CD14-positive monocyte (primary cell): ENCODE data around the gene ZNF784. TPM values are rescaled to one million over a fixed set of nuclear protein-coding genes. Genes with fewer than 3 reads are reported as not detected.
A peak's percentile ranks its signal among the peaks of the same experiment; 100 is the strongest.

Experiments used
- DNase-seq, 3 donors: peaks; one replicate each; pipeline ENCODE4 v3.0.0-alpha.2; 2011 to 2022
- H2AFZ ChIP-seq: 2 replicates; pipeline ENCODE4 v1.6.0; 2012; ENCODE audit warnings: mild to moderate bottlenecking, low read depth, low read length, inconsistent platforms; ENCODE audit not compliant: insufficient read depth, poor library complexity, severe bottlenecking
- H3K27ac ChIP-seq, 2 donors: 1 replicate in 1 of 2; 2 replicates in 1 of 2; pipeline ENCODE4 v1.5.1; 2012 to 2013; ENCODE audit warnings: low read length in 2 of 2, control low read depth in 1 of 2, inconsistent platforms in 1 of 2, low read depth in 1 of 2, mild to moderate bottlenecking in 1 of 2
- H3K27me3 ChIP-seq, 2 donors: one replicate each; pipeline versions ENCODE4 v1.6.0 to v1.6.1; 2011 to 2013; ENCODE audit warnings: low read length in 2 of 2; ENCODE audit not compliant: control insufficient read depth in 2 of 2, insufficient read depth in 2 of 2
- H3K36me3 ChIP-seq, 2 donors: replicated peaks in 1 of 2; 1 replicate in 1 of 2; 2 replicates in 1 of 2; pipeline versions ENCODE4 v1.5.1 to v1.6.1; 2012 to 2013; ENCODE audit warnings: low read length in 2 of 2, control low read depth in 1 of 2, inconsistent platforms in 1 of 2, mild to moderate bottlenecking in 1 of 2; ENCODE audit not compliant: insufficient read depth in 2 of 2, control insufficient read depth in 1 of 2
- H3K4me1 ChIP-seq, 2 donors: 1 replicate in 1 of 2; 2 replicates in 1 of 2; pipeline versions ENCODE4 v1.5.1 to v1.6.1; 2012 to 2013; ENCODE audit warnings: low read length in 2 of 2, control low read depth in 1 of 2, inconsistent platforms in 1 of 2, mild to moderate bottlenecking in 1 of 2, moderate library complexity in 1 of 2; ENCODE audit not compliant: insufficient read depth in 2 of 2, control insufficient read depth in 1 of 2
- H3K4me2 ChIP-seq: replicated peaks from 2 replicates; pipeline ENCODE3; 2012; ENCODE audit warnings: low read length, moderate library complexity, mild to moderate bottlenecking; ENCODE audit not compliant: poor library complexity, severe bottlenecking; ENCODE audit errors: extremely low read depth
- H3K4me3 ChIP-seq, 3 experiments: fragments of 200-600 bp in 1 of 3; sonication (generic) in 1 of 3; replicated peaks in 1 of 3; 1 replicate in 2 of 3; 2 replicates in 1 of 3; pipeline ENCODE4 v1.5.1; 2011 to 2013; ENCODE audit warnings: low read length in 3 of 3, mild to moderate bottlenecking in 3 of 3, control low read depth in 2 of 3, low read depth in 2 of 3, inconsistent platforms in 1 of 3, moderate library complexity in 1 of 3
- H3K79me2 ChIP-seq: 2 replicates; pipeline ENCODE4 v1.6.0; 2012; ENCODE audit warnings: mild to moderate bottlenecking, control low read depth, inconsistent platforms, low read length, moderate library complexity; ENCODE audit not compliant: insufficient read depth
- H3K9ac ChIP-seq: 2 replicates; pipeline ENCODE4 v1.6.0; 2017; ENCODE audit warnings: low read length, mild to moderate bottlenecking; ENCODE audit not compliant: insufficient read depth, poor library complexity, severe bottlenecking
- H3K9me3 ChIP-seq, 2 donors: replicated peaks in 1 of 2; 1 replicate in 1 of 2; 2 replicates in 1 of 2; pipeline versions ENCODE4 v1.5.1 to v1.6.1; 2012 to 2013; ENCODE audit warnings: low read length in 2 of 2, control low read depth in 1 of 2; ENCODE audit not compliant: control insufficient read depth in 1 of 2, insufficient read depth in 1 of 2
- H4K20me1 ChIP-seq: 2 replicates; pipeline ENCODE4 v1.6.0; 2012; ENCODE audit warnings: mild to moderate bottlenecking, low read length, control low read depth, moderate library complexity; ENCODE audit not compliant: insufficient read depth
- H3K27ac Mint-ChIP-seq, 7 donors: one replicate each; pipeline ENCODE4 v1.8.0; 2020; ENCODE audit warnings: mild to moderate bottlenecking in 7 of 7, mixed read lengths in 7 of 7, moderate library complexity in 6 of 7, inconsistent platforms in 2 of 7
- H3K27me3 Mint-ChIP-seq, 3 donors: one replicate each; pipeline ENCODE4 v1.8.0; 2021 to 2022; ENCODE audit warnings: low read depth in 3 of 3, mild to moderate bottlenecking in 3 of 3, mixed read lengths in 3 of 3, moderate library complexity in 3 of 3, inconsistent platforms in 1 of 3
- H3K36me3 Mint-ChIP-seq, 2 donors: one replicate each; pipeline ENCODE4 v1.8.0; 2020; ENCODE audit warnings: mixed read lengths in 2 of 2, inconsistent platforms in 1 of 2, mild to moderate bottlenecking in 1 of 2
- H3K4me1 Mint-ChIP-seq: one replicate; pipeline ENCODE4 v1.8.0; 2020; ENCODE audit warnings: mild to moderate bottlenecking, mixed read lengths
- H3K4me3 Mint-ChIP-seq, 2 donors: one replicate each; pipeline ENCODE4 v1.8.0; 2020; ENCODE audit warnings: mild to moderate bottlenecking in 2 of 2, mixed read lengths in 2 of 2, moderate library complexity in 1 of 2
- H3K9me3 Mint-ChIP-seq, 7 donors: one replicate each; pipeline ENCODE4 v1.8.0; 2020 to 2022; ENCODE audit warnings: mixed read lengths in 7 of 7, mild to moderate bottlenecking in 6 of 7, moderate library complexity in 6 of 7, inconsistent platforms in 2 of 7
- WGBS: methylation state at CpG from one replicate; pipeline ENCODE4 v1.1.5; 2013; ENCODE audit warnings: missing lambda C conversion rate; ENCODE audit not compliant: insufficient coverage; 5-methylcytosine and 5-hydroxymethylcytosine counted together
- intact Hi-C, 2 donors: fragments of 100-400 bp; cut with micrococcal nuclease; formaldehyde crosslinking; loops; one replicate each; pipeline versions ENCODE4 v1.15.0 to v1.15.1; 2023
- polyA plus RNA-seq, 3 donors: library from polyadenylated mRNA; depleted of rRNA in 1 of 3; unstranded in 2 of 3; stranded (reverse) in 1 of 3; fragments of 300-500 nt in 2 of 3; fragments of >200 nt in 1 of 3; fragmentation: Illumina TruSeq in 2 of 3; gene quantifications; 1 replicate in 2 of 3; 2 replicates in 1 of 3; pipeline ENCODE4 v1.2.3, GENCODE V29; 2012 to 2021
- TF ChIP-seq, protein P1 (sequence below): fragments of 200-600 bp; IDR thresholded peaks from one replicate; pipeline ENCODE4 v1.8.0; 2022; ENCODE audit warnings: antibody characterized with exemption, mild to moderate bottlenecking

Gene ZNF784
- polyA plus RNA-seq, 3 donors, result 1.5 to 5.5 (median 2.4) TPM

DNA sequence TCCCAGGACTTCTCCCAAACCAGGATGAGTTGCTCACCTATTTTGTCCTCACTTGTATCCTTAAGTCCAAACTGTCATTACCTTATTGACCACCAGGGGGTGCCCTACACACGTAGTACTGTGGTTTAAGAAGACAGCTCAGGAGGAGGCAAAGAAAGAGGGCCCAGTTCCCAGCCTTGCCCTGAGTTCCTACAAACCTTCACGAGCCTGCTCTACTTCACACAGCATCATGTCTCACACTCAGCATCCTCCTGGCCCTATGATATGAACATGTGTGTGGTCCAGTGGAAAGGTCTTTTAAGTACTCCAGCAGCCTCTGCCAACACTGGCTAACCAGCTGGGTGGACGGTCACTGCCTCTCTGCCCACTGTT lies 8.1 kb upstream of the ZNF784 start:
- H3K27ac ChIP-seq, result no peak overlapping the region
- peaks cover 0 to 6% (median 3%) of the 10 kb centered on the region in 3 donors for H3K27me3 Mint-ChIP-seq

DNA sequence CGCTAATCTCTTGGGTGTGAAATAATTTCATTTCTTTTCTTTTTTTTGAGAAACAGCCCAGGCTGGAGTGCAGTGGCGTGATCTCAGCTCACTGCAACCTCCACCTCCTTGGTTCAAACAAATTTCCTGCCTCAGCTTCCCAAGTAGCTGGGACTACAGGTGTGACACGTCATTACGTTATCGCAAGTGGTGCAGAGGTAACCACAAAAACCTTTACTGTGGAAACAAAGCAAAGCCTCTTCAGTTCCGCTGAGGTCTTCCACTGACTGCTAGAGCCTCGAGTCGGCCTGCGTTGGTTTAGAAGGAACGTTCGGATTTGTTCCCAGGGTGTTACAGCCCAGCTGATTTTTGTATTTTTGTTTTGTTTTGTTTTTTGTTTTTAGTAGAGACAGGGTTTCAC lies 2.0 kb upstream of the ZNF784 start:
- peaks cover 0 to 2% (median 0%) of the 10 kb centered on the region in 7 donors for H3K9me3 Mint-ChIP-seq
- Histone ChIP-seq H3K4me2 (no peak overlapping the region), H3K27ac (no peak overlapping the region), H4K20me1 (no peaks in the 10 kb centered on the region), H3K4me1 (peaks cover 25 to 34% of the 10 kb centered on the region in 2 donors), H3K36me3 (no peaks in the 10 kb centered on the region), H3K9ac (no peak overlapping the region), H2AFZ (no peak overlapping the region), H3K4me3 (no peak overlapping the region), H3K27me3 (no peaks in the 10 kb centered on the region), H3K9me3 (no peaks in the 10 kb centered on the region), H3K79me2 (peaks cover 17% of the 10 kb centered on the region)
- WGBS, result 92% methylated on average over 8 of the region's 11 CpGs
- H3K4me3 Mint-ChIP-seq, result no peak overlapping the region
- TF ChIP-seq, protein P1, sequence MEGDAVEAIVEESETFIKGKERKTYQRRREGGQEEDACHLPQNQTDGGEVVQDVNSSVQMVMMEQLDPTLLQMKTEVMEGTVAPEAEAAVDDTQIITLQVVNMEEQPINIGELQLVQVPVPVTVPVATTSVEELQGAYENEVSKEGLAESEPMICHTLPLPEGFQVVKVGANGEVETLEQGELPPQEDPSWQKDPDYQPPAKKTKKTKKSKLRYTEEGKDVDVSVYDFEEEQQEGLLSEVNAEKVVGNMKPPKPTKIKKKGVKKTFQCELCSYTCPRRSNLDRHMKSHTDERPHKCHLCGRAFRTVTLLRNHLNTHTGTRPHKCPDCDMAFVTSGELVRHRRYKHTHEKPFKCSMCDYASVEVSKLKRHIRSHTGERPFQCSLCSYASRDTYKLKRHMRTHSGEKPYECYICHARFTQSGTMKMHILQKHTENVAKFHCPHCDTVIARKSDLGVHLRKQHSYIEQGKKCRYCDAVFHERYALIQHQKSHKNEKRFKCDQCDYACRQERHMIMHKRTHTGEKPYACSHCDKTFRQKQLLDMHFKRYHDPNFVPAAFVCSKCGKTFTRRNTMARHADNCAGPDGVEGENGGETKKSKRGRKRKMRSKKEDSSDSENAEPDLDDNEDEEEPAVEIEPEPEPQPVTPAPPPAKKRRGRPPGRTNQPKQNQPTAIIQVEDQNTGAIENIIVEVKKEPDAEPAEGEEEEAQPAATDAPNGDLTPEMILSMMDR, result no peak
- intact Hi-C loops, result no loop called here
- H3K4me1 Mint-ChIP-seq, result peaks cover 20% of the 10 kb centered on the region
- H3K27ac Mint-ChIP-seq, result no peak overlapping the region
- H3K36me3 Mint-ChIP-seq, result peaks cover 0 to 4% of the 10 kb centered on the region in 2 donors
- no peak for DNase-seq
- H3K27me3 Mint-ChIP-seq, result peaks cover 1 to 7% (median 3%) of the 10 kb centered on the region in 3 donors

More for the DNA sequence above, 8.1 kb upstream of the ZNF784 start:
- Mint-ChIP-seq H3K9me3 (no peaks in the 10 kb centered on the region), H3K4me3 (no peak overlapping the region), H3K36me3 (peaks cover 0 to 7% of the 10 kb centered on the region in 2 donors), H3K4me1 (peaks cover 48% of the 10 kb centered on the region), H3K27ac (peak overlapping the region in 3 of 7 donors; percentile 57 to 81 (median 58))
- TF ChIP-seq, protein P1, result peak; percentile 68
- Histone ChIP-seq H3K36me3 (no peaks in the 10 kb centered on the region), H3K27me3 (no peaks in the 10 kb centered on the region), H2AFZ (no peak overlapping the region), H3K9me3 (no peaks in the 10 kb centered on the region), H3K4me2 (no peak overlapping the region), H3K9ac (no peak overlapping the region), H3K79me2 (peaks cover 26% of the 10 kb centered on the region), H3K4me3 (no peak overlapping the region), H3K4me1 (peaks cover 28 to 41% of the 10 kb centered on the region in 2 donors), H4K20me1 (no peaks in the 10 kb centered on the region)
- peak; percentile 85 to 93 (median 92) for DNase-seq
- WGBS, result no CpG with 5 or more reads among the region's 3 CpGs
- intact Hi-C loops, result loop anchor here (5.0 to 10.0 kb wide), 3 partner anchors 50 to 182 kb away; partner anchors contain the start of gene ZNF579 (in 1 of the 2)
